Measurements from ENCODE around the gene CD37. TPM values are rescaled to one million over a fixed set of nuclear protein-coding genes. Genes with fewer than 3 reads are reported as not detected.

The CD37 gene
- total RNA-seq, 2 donors from 2014 or later: 5.6 to 9.6 TPM

- DNase-seq: no peak
- intact Hi-C loops (cut with DNase I, micrococcal nuclease): no loop called here
These were observed 5.9 kb downstream of the CD37 start for GRCh38 chr19:49340865-49341718.

GRCh38 chr19:49342291-49342721 is 7.1 kb downstream of the CD37 start:
- no peak for ATAC-seq
- DNase-seq: no peak
- intact Hi-C loops (cut with DNase I, micrococcal nuclease): no loop called here

More at GRCh38 chr19:49340865-49341718, 5.9 kb downstream of the CD37 start:
- no peak for ATAC-seq

GRCh38 chr19:49343123-49343522 is 7.9 kb downstream of the CD37 start:
- intact Hi-C loops (cut with DNase I, micrococcal nuclease): no loop called here
- no peak for DNase-seq

GRCh38 chr19:49344505-49345423 is 9.6 kb downstream of the CD37 start:
- no peak for DNase-seq
- intact Hi-C loops (cut with DNase I, micrococcal nuclease): no loop called here
- ATAC-seq: no peak

More at GRCh38 chr19:49343123-49343522, 7.9 kb downstream of the CD37 start:
- no peak for ATAC-seq

- no peak for ATAC-seq
- intact Hi-C loops (cut with DNase I, micrococcal nuclease): no loop called here
- DNase-seq: no peak
These were observed 12.0 kb downstream of the CD37 start for GRCh38 chr19:49347191-49347590.

- peak; percentile 50 for ATAC-seq
- intact Hi-C loops (cut with DNase I, micrococcal nuclease): no loop called here
These were observed 12.6 kb downstream of the CD37 start for GRCh38 chr19:49347835-49348234.

GRCh38 chr19:49348305-49349189 is 13.3 kb downstream of the CD37 start:
- intact Hi-C loops (cut with DNase I, micrococcal nuclease): no loop called here
- DNase-seq (no peak), ATAC-seq (no peak)

More at GRCh38 chr19:49347835-49348234, 12.6 kb downstream of the CD37 start:
- no peak for DNase-seq

GRCh38 chr19:49349567-49349966 is 14.4 kb downstream of the CD37 start:
- ATAC-seq: no peak
- no peak for DNase-seq
- intact Hi-C loops (cut with DNase I, micrococcal nuclease): no loop called here

GRCh38 chr19:49355909-49356353 is 20.7 kb downstream of the CD37 start:
- no peak for ATAC-seq
- intact Hi-C loops (cut with DNase I, micrococcal nuclease): no loop called here
- DNase-seq: no peak

- ATAC-seq (no peak), DNase-seq (no peak)
- intact Hi-C loops (cut with DNase I, micrococcal nuclease): no loop called here
These were observed 21.2 kb downstream of the CD37 start for GRCh38 chr19:49356382-49356781.

GRCh38 chr19:49357186-49357585 is 22.0 kb downstream of the CD37 start:
- ATAC-seq: no peak
- no peak for DNase-seq
- intact Hi-C loops (cut with DNase I, micrococcal nuclease): no loop called here

GRCh38 chr19:49359851-49360820 is 24.9 kb downstream of the CD37 start:
- DNase-seq: no peak
- no peak for ATAC-seq
- intact Hi-C loops (cut with DNase I, micrococcal nuclease): no loop called here

GRCh38 chr19:49361438-49362047 is 26.3 kb downstream of the CD37 start:
- ATAC-seq: peak; percentile 54
- DNase-seq: peak; percentile 77 to 80
- intact Hi-C loops (cut with DNase I, micrococcal nuclease): no loop called here

- ATAC-seq (peak; percentile 44), DNase-seq (peak; percentile 71 to 80)
- intact Hi-C loops (cut with DNase I, micrococcal nuclease): no loop called here
These were observed 27.1 kb downstream of the CD37 start, which contains the start of gene TEAD2 for GRCh38 chr19:49362048-49362928. TEAD2 (minus strand) TSS chr19:49362416; CDS start chr19:49360075, 2,341 bp downstream.

- DNase-seq (peak; percentile 46 to 62), ATAC-seq (peak; percentile 8)
- intact Hi-C loops (cut with DNase I, micrococcal nuclease): no loop called here
These were observed 27.7 kb downstream of the CD37 start for GRCh38 chr19:49362929-49363267.

All from left colon (tissue), 2 donors.